SU-DHL-6 (cell line): ENCODE results near the gene RNPC3.

ENCODE experiments used
- H2AFZ ChIP-seq: fragments of 200-600 bp; sonication (generic); 2 replicates; pipeline ENCODE4 v1.6.1; 2014; ENCODE audit warnings: low read depth, mild to moderate bottlenecking, moderate library complexity, mixed read lengths, antibody characterized with exemption, low read length; ENCODE audit not compliant: severe bottlenecking
- H3F3A ChIP-seq: fragments of 200-600 bp; shearing (Covaris generic); 2 replicates; pipeline ENCODE4 v1.6.0; 2016; ENCODE audit warnings: antibody characterized with exemption, mild to moderate bottlenecking; ENCODE audit not compliant: insufficient read depth
- H3K27ac ChIP-seq: fragments of 200-600 bp; sonication (generic); 2 replicates; pipeline ENCODE4 v1.5.1; 2016; ENCODE audit warnings: low read depth, mild to moderate bottlenecking, low read length, moderate library complexity, mixed read lengths
- H3K27me3 ChIP-seq: fragments of 200-600 bp; sonication (generic), shearing (Covaris generic); 2 replicates; pipeline ENCODE4 v1.6.0; 2014; ENCODE audit warnings: mild to moderate bottlenecking, low read length
- H3K36me3 ChIP-seq: fragments of 200-600 bp; sonication (generic); 2 replicates; pipeline ENCODE4 v1.6.1; 2014; ENCODE audit warnings: mild to moderate bottlenecking, low read length, mixed read lengths
- H3K4me2 ChIP-seq: fragments of 300-600, 200-600 bp; shearing (Covaris generic), sonication (generic); 2 replicates; pipeline ENCODE4 v1.6.0; 2014; ENCODE audit warnings: low read length, low read depth, mild to moderate bottlenecking; ENCODE audit not compliant: poor library complexity, severe bottlenecking
- H3K4me3 ChIP-seq: fragments of 200-600 bp; sonication (generic); 2 replicates; pipeline ENCODE4 v1.5.1; 2014; ENCODE audit warnings: antibody characterized with exemption, low read length, mild to moderate bottlenecking, mixed read lengths; ENCODE audit not compliant: insufficient read depth, poor library complexity, severe bottlenecking
- H3K79me2 ChIP-seq: fragments of 200-600 bp; sonication (generic); 2 replicates; pipeline ENCODE4 v1.6.1; 2014; ENCODE audit warnings: mild to moderate bottlenecking, low read length, moderate library complexity; ENCODE audit not compliant: insufficient read depth
- H3K9ac ChIP-seq: fragments of 200-600 bp; sonication (generic); 2 replicates; pipeline ENCODE4 v1.7.0; 2014; ENCODE audit warnings: mild to moderate bottlenecking, low read length
- H3K9me2 ChIP-seq: fragments of 200-600 bp; sonication (generic); replicated peaks from 2 replicates; pipeline ENCODE4 v1.6.1; 2014; ENCODE audit warnings: low read length; ENCODE audit not compliant: insufficient read depth
- H3K9me3 ChIP-seq: fragments of 200-600 bp; sonication (generic); 2 replicates; pipeline ENCODE4 v1.6.1; 2014; ENCODE audit warnings: low read length, mixed read lengths; ENCODE audit not compliant: insufficient read depth
- H4K20me1 ChIP-seq: fragments of 200-600 bp; sonication (generic); 2 replicates; pipeline ENCODE4 v1.6.1; 2014; ENCODE audit warnings: low read depth, mild to moderate bottlenecking, antibody characterized with exemption, low read length, moderate library complexity, mixed read lengths
- CTCF ChIP-seq: fragments of 200-600 bp; sonication (generic); IDR thresholded peaks from one replicate; pipeline ENCODE4 v1.5.1; 2017; ENCODE audit warnings: antibody characterized with exemption, mild to moderate bottlenecking, low read length, moderate library complexity; ENCODE audit not compliant: insufficient read depth, poor library complexity, severe bottlenecking
- EZH2phosphoT487 ChIP-seq: fragments of 200-600 bp; sonication (generic), shearing (Covaris generic); conservative IDR thresholded peaks from 2 replicates; pipeline ENCODE4 v1.6.1; 2018; ENCODE audit warnings: mild to moderate bottlenecking, antibody characterized with exemption, low read length, moderate library complexity, mixed read lengths

The RNPC3 gene

GRCh38 chr1:103541431-103541830, 15.9 kb downstream of the RNPC3 start:
- H2AFZ ChIP-seq = no peak overlapping the region
- H3K27ac ChIP-seq = no peak overlapping the region
- no peaks in the 10 kb centered on the region for H3K27me3 ChIP-seq
- H3K4me2 ChIP-seq = no peak overlapping the region
- no peak overlapping the region for H3K9ac ChIP-seq
- H3F3A ChIP-seq = 0 out of 2 replicates have a peak, but pooled peaks cover 3% of the 10 kb centered on the region
- no peaks in the 10 kb centered on the region for H3K9me3 ChIP-seq
- H3K36me3 ChIP-seq = peaks cover 87% of the 10 kb centered on the region
- no peaks in the 10 kb centered on the region for H3K9me2 ChIP-seq
- H3K4me3 ChIP-seq = no peak overlapping the region
- no peaks in the 10 kb centered on the region for H4K20me1 ChIP-seq
- TF ChIP-seq EZH2phosphoT487 (no peak), CTCF (no peak)
- no peaks in the 10 kb centered on the region for H3K79me2 ChIP-seq

GRCh38 chr1:103546496-103546895, 21.0 kb downstream of the RNPC3 start:
- H3K27ac ChIP-seq = no peak overlapping the region
- H3K4me3 ChIP-seq = no peak overlapping the region
- H2AFZ ChIP-seq = no peak overlapping the region
- peaks cover 73% of the 10 kb centered on the region for H3K36me3 ChIP-seq
- H3K9me2 ChIP-seq = no peaks in the 10 kb centered on the region
- TF ChIP-seq CTCF (no peak), EZH2phosphoT487 (no peak)
- no peak overlapping the region for H3K4me2 ChIP-seq
- 0 out of 2 replicates have a peak, but pooled peaks cover 3% of the 10 kb centered on the region for H3F3A ChIP-seq
- H3K27me3 ChIP-seq = no peaks in the 10 kb centered on the region
- no peaks in the 10 kb centered on the region for H3K9me3 ChIP-seq
- no peaks in the 10 kb centered on the region for H3K79me2 ChIP-seq
- no peaks in the 10 kb centered on the region for H4K20me1 ChIP-seq
- no peak overlapping the region for H3K9ac ChIP-seq

- 0 out of 2 replicates have a peak, but pooled peaks cover 3% of the 10 kb centered on the region for H3F3A ChIP-seq
- H3K9me2 ChIP-seq = no peaks in the 10 kb centered on the region
- H3K9ac ChIP-seq = no peak overlapping the region
- H3K4me2 ChIP-seq = no peak overlapping the region
- TF ChIP-seq CTCF (no peak), EZH2phosphoT487 (no peak)
- no peaks in the 10 kb centered on the region for H4K20me1 ChIP-seq
- no peak overlapping the region for H3K4me3 ChIP-seq
- H3K36me3 ChIP-seq = peaks cover 70% of the 10 kb centered on the region
- H3K27me3 ChIP-seq = no peaks in the 10 kb centered on the region
- H2AFZ ChIP-seq = no peak overlapping the region
- H3K9me3 ChIP-seq = no peaks in the 10 kb centered on the region
- no peaks in the 10 kb centered on the region for H3K79me2 ChIP-seq
- H3K27ac ChIP-seq = no peak overlapping the region
Measured at GRCh38 chr1:103547840-103548239, 22.3 kb downstream of the RNPC3 start.
